ENCODE measurements around the gene PSMD13.

The PSMD13 gene

DNA sequence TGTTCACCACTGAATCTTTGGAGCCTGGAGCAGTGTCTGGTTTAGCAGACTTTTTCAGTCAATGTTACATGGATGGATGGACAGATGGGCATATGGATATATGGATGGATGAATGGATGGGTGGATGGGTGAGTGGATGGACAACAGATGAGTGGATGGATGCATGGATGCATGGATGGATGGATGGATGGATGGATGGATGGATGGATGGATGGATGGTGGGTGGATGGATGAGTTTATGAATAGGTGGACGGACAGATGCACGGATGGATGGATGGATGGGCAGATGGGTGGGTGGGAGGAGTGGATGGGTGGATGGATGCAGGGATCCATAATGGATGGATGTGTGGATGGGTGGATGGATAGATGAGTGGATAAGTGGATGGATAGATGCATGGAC lies 19.0 kb downstream of the PSMD13 start:
- Histone ChIP-seq H3K27ac (ENCODE audit: low read length) (no peak overlapping the region), H3K9me2 (replicated peaks; ENCODE audit: insufficient read depth, low read length) (no peaks in the 10 kb centered on the region), H3K4me2 (ENCODE audit: low read depth, low read length) (no peak overlapping the region), H3K36me3 (replicated peaks; ENCODE audit: insufficient read depth, low read length) (no peaks in the 10 kb centered on the region), H2AFZ (ENCODE audit: low read length) (no peak overlapping the region), H4K20me1 (ENCODE audit: insufficient read depth, low read length) (no peaks in the 10 kb centered on the region), H3F3A (ENCODE audit: insufficient read depth, low read length) (no peaks in the 10 kb centered on the region), H3K79me2 (ENCODE audit: low read length) (no peaks in the 10 kb centered on the region), H3K9me3 (replicated peaks; ENCODE audit: insufficient read depth, low read length) (no peaks in the 10 kb centered on the region), H3K9ac (ENCODE audit: low read length) (no peak overlapping the region), H3K4me1 (ENCODE audit: low read length) (no peaks in the 10 kb centered on the region), H3K4me3 (ENCODE audit: low read length) (no peak overlapping the region), H3K27me3 (replicated peaks; ENCODE audit: insufficient read depth, low read length) (no peaks in the 10 kb centered on the region)
- TF ChIP-seq EZH2 (optimal IDR thresholded peaks at IDR 0.05; ENCODE audit: low read depth, low read length), result no peak
- no peak for TF ChIP-seq EZH2phosphoT487 (IDR thresholded peaks at IDR 0.05; ENCODE audit: low read length)
- TF ChIP-seq, protein P1, sequence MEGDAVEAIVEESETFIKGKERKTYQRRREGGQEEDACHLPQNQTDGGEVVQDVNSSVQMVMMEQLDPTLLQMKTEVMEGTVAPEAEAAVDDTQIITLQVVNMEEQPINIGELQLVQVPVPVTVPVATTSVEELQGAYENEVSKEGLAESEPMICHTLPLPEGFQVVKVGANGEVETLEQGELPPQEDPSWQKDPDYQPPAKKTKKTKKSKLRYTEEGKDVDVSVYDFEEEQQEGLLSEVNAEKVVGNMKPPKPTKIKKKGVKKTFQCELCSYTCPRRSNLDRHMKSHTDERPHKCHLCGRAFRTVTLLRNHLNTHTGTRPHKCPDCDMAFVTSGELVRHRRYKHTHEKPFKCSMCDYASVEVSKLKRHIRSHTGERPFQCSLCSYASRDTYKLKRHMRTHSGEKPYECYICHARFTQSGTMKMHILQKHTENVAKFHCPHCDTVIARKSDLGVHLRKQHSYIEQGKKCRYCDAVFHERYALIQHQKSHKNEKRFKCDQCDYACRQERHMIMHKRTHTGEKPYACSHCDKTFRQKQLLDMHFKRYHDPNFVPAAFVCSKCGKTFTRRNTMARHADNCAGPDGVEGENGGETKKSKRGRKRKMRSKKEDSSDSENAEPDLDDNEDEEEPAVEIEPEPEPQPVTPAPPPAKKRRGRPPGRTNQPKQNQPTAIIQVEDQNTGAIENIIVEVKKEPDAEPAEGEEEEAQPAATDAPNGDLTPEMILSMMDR (IDR thresholded peaks at IDR 0.05; ENCODE audit: low read length), result no peak
- DNase-seq, result no peak

DNA sequence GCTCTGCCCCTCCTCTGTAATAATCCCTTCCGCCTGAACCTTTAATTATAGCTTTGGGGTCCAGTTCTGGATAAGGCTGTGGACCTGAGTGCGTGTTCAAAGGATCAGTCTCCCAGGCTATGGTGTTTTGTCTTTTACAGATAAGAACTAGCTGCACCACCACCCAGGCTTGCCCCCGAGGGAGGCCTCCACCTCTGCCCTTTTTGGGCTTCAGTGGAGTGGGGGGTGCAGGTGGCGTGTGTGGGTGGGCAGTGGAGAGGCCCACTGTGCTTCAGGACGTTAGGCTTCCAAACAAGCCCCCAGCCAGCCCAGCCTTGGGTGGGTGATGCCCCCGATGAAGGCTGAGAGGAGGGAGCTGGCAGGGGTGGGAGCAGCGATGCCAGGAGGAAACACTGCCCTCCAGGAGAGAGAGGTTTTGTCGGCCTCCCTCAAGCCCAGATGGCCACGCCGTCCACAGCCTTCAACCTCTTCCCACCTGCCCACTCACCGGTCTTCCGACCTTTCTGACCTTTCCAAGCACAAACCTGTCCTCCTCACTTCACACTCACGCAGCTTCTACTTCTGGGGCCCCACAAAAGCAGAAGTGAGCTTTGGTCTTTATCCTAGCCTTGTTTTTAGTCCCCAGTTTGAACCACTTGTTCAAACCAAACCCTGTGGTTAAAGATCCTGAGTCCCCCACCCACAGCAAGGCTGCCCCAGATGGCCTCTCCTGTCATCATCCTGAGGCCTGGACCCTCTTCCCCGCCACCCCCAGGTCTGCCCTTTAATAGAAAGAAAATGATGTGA lies 20.4 kb downstream of the PSMD13 start:
- H3K9me3 ChIP-seq (replicated peaks; ENCODE audit: insufficient read depth, low read length), result no peaks in the 10 kb centered on the region
- H3K4me1 ChIP-seq (ENCODE audit: low read length), result no peaks in the 10 kb centered on the region
- no peak overlapping the region for H3K4me3 ChIP-seq (ENCODE audit: low read length)
- no peak overlapping the region for H3K4me2 ChIP-seq (ENCODE audit: low read depth, low read length)
- H4K20me1 ChIP-seq (ENCODE audit: insufficient read depth, low read length), result no peaks in the 10 kb centered on the region
- H3F3A ChIP-seq (ENCODE audit: insufficient read depth, low read length), result no peaks in the 10 kb centered on the region
- no peak for DNase-seq
- no peak overlapping the region for H3K9ac ChIP-seq (ENCODE audit: low read length)
- H3K27ac ChIP-seq (ENCODE audit: low read length), result no peak overlapping the region
- no peaks in the 10 kb centered on the region for H3K36me3 ChIP-seq (replicated peaks; ENCODE audit: insufficient read depth, low read length)
- no peaks in the 10 kb centered on the region for H3K9me2 ChIP-seq (replicated peaks; ENCODE audit: insufficient read depth, low read length)
- TF ChIP-seq EZH2 (optimal IDR thresholded peaks at IDR 0.05; ENCODE audit: low read depth, low read length), result no peak
- no peak for TF ChIP-seq EZH2phosphoT487 (IDR thresholded peaks at IDR 0.05; ENCODE audit: low read length)
- TF ChIP-seq, protein P1 (IDR thresholded peaks at IDR 0.05; ENCODE audit: low read length), result no peak
- no peaks in the 10 kb centered on the region for H3K79me2 ChIP-seq (ENCODE audit: low read length)
- no peaks in the 10 kb centered on the region for H3K27me3 ChIP-seq (replicated peaks; ENCODE audit: insufficient read depth, low read length)
- H2AFZ ChIP-seq (ENCODE audit: low read length), result no peak overlapping the region

DNA sequence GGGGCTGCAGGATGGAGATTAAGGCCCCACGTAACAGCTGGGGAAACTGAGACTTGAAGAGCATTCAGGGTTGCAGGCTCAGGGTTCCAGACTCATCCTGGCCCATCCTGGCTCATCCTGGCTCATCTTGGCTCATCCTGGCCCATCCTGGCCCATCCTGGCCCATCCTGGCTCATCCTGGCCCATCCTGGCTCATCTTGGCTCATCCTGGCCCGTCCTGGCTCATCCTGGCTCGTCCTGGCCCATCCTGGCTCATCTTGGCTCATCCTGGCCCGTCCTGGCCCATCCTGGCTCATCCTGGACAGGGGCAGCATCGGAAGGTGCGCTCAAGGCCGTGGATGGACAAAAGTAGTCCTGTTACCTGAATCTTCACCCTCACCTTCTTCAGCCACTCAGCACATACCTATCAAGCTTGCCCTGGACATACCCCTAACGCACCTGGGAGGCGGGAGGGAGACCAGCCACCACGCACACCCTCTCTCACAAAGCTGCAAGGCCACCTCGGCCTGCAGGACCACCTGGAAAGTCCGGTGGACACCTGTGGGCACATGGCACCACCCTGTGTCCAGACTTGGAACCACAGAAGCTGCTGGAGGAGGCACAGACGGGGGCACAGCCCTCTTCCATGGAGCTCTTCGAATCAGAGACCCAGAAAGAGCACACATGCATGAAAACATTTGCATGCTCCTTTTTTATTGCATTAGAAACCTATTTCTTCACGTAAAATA lies 21.2 kb downstream of the PSMD13 start:
- H3K27me3 ChIP-seq (replicated peaks; ENCODE audit: insufficient read depth, low read length), result no peaks in the 10 kb centered on the region
- no peaks in the 10 kb centered on the region for H3K4me1 ChIP-seq (ENCODE audit: low read length)
- no peak overlapping the region for H2AFZ ChIP-seq (ENCODE audit: low read length)
- H3K27ac ChIP-seq (ENCODE audit: low read length), result no peak overlapping the region
- H3K36me3 ChIP-seq (replicated peaks; ENCODE audit: insufficient read depth, low read length), result no peaks in the 10 kb centered on the region
- H3K4me3 ChIP-seq (ENCODE audit: low read length), result no peak overlapping the region
- H3K9me2 ChIP-seq (replicated peaks; ENCODE audit: insufficient read depth, low read length), result no peaks in the 10 kb centered on the region
- no peaks in the 10 kb centered on the region for H3K9me3 ChIP-seq (replicated peaks; ENCODE audit: insufficient read depth, low read length)
- H3K4me2 ChIP-seq (ENCODE audit: low read depth, low read length), result no peak overlapping the region
- TF ChIP-seq, protein P1 (IDR thresholded peaks at IDR 0.05; ENCODE audit: low read length), result peak; percentile 24
- TF ChIP-seq EZH2phosphoT487 (IDR thresholded peaks at IDR 0.05; ENCODE audit: low read length), result no peak
- no peak for DNase-seq
- H3F3A ChIP-seq (ENCODE audit: insufficient read depth, low read length), result no peaks in the 10 kb centered on the region
- no peaks in the 10 kb centered on the region for H3K79me2 ChIP-seq (ENCODE audit: low read length)
- no peaks in the 10 kb centered on the region for H4K20me1 ChIP-seq (ENCODE audit: insufficient read depth, low read length)
- no peak overlapping the region for H3K9ac ChIP-seq (ENCODE audit: low read length)

Measured in MM.1S (cell line).